B cell (primary cell): Measurements from ENCODE around the gene BAHCC1. TPM values are rescaled to one million over a fixed set of nuclear protein-coding genes. Genes with fewer than 3 reads are reported as not detected.

Source experiments
- ATAC-seq: fragments of 200-7000 bp; cut with Tn5 transposase; one replicate; pipeline ENCODE4 v1.10.0; 2021; ENCODE audit warnings: low read depth, mild to moderate bottlenecking, moderate number of reproducible peaks, moderate library complexity
- CTCF ChIA-PET: fragments of 350-600 bp; sonication (Branson Sonifier 250); formaldehyde crosslinking; loops from one replicate; lab custom pipeline; 2021; ENCODE audit warnings: antibody characterized with exemption, inconsistent platforms; lab: Charles Lee
- POLR2A ChIA-PET: fragments of 350-600 bp; sonication (Branson Sonifier 250); formaldehyde crosslinking; loops from one replicate; lab custom pipeline; 2021; ENCODE audit warnings: antibody characterized with exemption; lab: Charles Lee
- DNase-seq: peaks from one replicate; pipeline ENCODE4 v3.0.0; 2013
- H2AFZ ChIP-seq: 2 replicates; pipeline ENCODE4 v1.6.1; 2012; ENCODE audit warnings: mild to moderate bottlenecking, low read depth, low read length; ENCODE audit not compliant: insufficient read depth, poor library complexity, severe bottlenecking
- H3K27ac ChIP-seq, 2 donors: 1 replicate in 1 of 2; 2 replicates in 1 of 2; pipeline ENCODE4 v1.5.1; 2012 to 2013; ENCODE audit warnings: low read length in 2 of 2, mild to moderate bottlenecking in 2 of 2, moderate library complexity in 1 of 2
- H3K27me3 ChIP-seq, 4 experiments: fragments of 200-600 bp in 1 of 4; sonication (generic) in 1 of 4; replicated peaks in 1 of 4; 1 replicate in 2 of 4; 2 replicates in 2 of 4; pipeline versions ENCODE4 v1.6.1 to v1.7.0; 2013 to 2016; ENCODE audit warnings: low read length in 3 of 4, mild to moderate bottlenecking in 2 of 4, mixed read lengths in 1 of 4, moderate library complexity in 1 of 4; ENCODE audit not compliant: insufficient read depth in 4 of 4, control insufficient read depth in 3 of 4; ENCODE audit errors: control extremely low read depth in 1 of 4
- H3K36me3 ChIP-seq, 2 experiments: replicated peaks in 1 of 2; 1 replicate in 1 of 2; 2 replicates in 1 of 2; pipeline versions ENCODE4 v1.6.1 to v1.7.1; 2013; ENCODE audit warnings: low read length in 1 of 2; ENCODE audit not compliant: insufficient read depth in 2 of 2, control insufficient read depth in 1 of 2; ENCODE audit errors: control extremely low read depth in 1 of 2, extremely low read depth in 1 of 2
- H3K4me1 ChIP-seq, 2 donors: fragments of 200-600 bp in 1 of 2; sonication (generic) in 1 of 2; 1 replicate in 1 of 2; 2 replicates in 1 of 2; pipeline versions ENCODE4 v1.5.1 to v1.6.1; 2013 to 2017; ENCODE audit warnings: low read length in 2 of 2; ENCODE audit not compliant: control insufficient read depth in 2 of 2, insufficient read depth in 2 of 2
- H3K4me2 ChIP-seq: replicated peaks from 2 replicates; pipeline ENCODE3; 2012; ENCODE audit warnings: mild to moderate bottlenecking, low read depth, low read length; ENCODE audit not compliant: poor library complexity, severe bottlenecking
- H3K4me3 ChIP-seq, 5 experiments: fragments of 200-600 bp in 1 of 5; sonication (generic) in 1 of 5; 1 replicate in 3 of 5; 2 replicates in 2 of 5; pipeline versions ENCODE4 v1.5.1 to v1.7.0; 2011 to 2016; ENCODE audit warnings: low read length in 4 of 5, mild to moderate bottlenecking in 4 of 5, low read depth in 2 of 5, control low read depth in 1 of 5, moderate library complexity in 1 of 5; ENCODE audit not compliant: insufficient read depth in 1 of 5; ENCODE audit errors: control extremely low read depth in 1 of 5, extremely low read depth in 1 of 5
- H3K79me2 ChIP-seq: fragments of 200-600 bp; sonication (generic); one replicate; pipeline ENCODE4 v1.6.0; 2016; ENCODE audit warnings: low read length; ENCODE audit not compliant: control insufficient read depth, insufficient read depth
- H3K9ac ChIP-seq: fragments of 200-600 bp; sonication (generic); 2 replicates; pipeline ENCODE4 v1.6.1; 2017; ENCODE audit warnings: mild to moderate bottlenecking, low read length, moderate library complexity
- H3K9me3 ChIP-seq, 3 donors: one replicate each; pipeline versions ENCODE4 v1.6.1 to v1.7.1; 2013; ENCODE audit warnings: low read length in 2 of 3; ENCODE audit not compliant: control insufficient read depth in 2 of 3, insufficient read depth in 1 of 3; ENCODE audit errors: control extremely low read depth in 1 of 3
- H4K20me1 ChIP-seq: 2 replicates; pipeline ENCODE4 v1.6.0; 2012; ENCODE audit warnings: mild to moderate bottlenecking, low read length; ENCODE audit not compliant: insufficient read depth, control insufficient read depth, poor library complexity, severe bottlenecking
- H3K27ac Mint-ChIP-seq: one replicate; pipeline ENCODE4 v1.8.0; 2021; ENCODE audit warnings: mixed read lengths
- H3K27me3 Mint-ChIP-seq: one replicate; pipeline ENCODE4 v1.8.0; 2021; ENCODE audit warnings: mixed read lengths
- H3K4me1 Mint-ChIP-seq: one replicate; pipeline ENCODE4 v1.8.0; 2021; ENCODE audit warnings: mixed read lengths
- H3K4me3 Mint-ChIP-seq: one replicate; pipeline ENCODE4 v1.8.0; 2021; ENCODE audit warnings: mixed read lengths
- H3K9me3 Mint-ChIP-seq: one replicate; pipeline ENCODE4 v1.8.0; 2022; ENCODE audit warnings: mixed read lengths; ENCODE audit not compliant: insufficient read depth
- EZH2 ChIP-seq: IDR thresholded peaks from 2 replicates; pipeline ENCODE4 v1.6.1; 2012; ENCODE audit warnings: borderline replicate concordance, low read depth, mild to moderate bottlenecking, moderate library complexity, low read length; ENCODE audit not compliant: insufficient read depth, poor library complexity, severe bottlenecking
- WGBS: methylation state at CpG from one replicate; pipeline ENCODE4 v1.1.5; 2013; ENCODE audit warnings: missing lambda C conversion rate; ENCODE audit not compliant: insufficient coverage; 5-methylcytosine and 5-hydroxymethylcytosine counted together
- intact Hi-C: fragments of 100-400 bp; cut with micrococcal nuclease; formaldehyde crosslinking; loops from one replicate; pipeline ENCODE4 v1.10.0; 2022
- polyA plus RNA-seq: library from polyadenylated mRNA; depleted of rRNA; stranded (reverse); fragments of >200 nt; gene quantifications from 2 replicates; pipeline ENCODE4 v1.2.3, GENCODE V29; 2012
- total RNA-seq, 2 donors: library from RNA; stranded (reverse); fragments of 120-200 nt in 1 of 2; gene quantifications; 1 replicate in 1 of 2; 2 replicates in 1 of 2; pipeline versions ENCODE4 v1.2.3 to v1.2.4, GENCODE V29; 2013 to 2022
- TF ChIP-seq, protein P1 (sequence below): fragments of 200-600 bp; IDR thresholded peaks from one replicate; pipeline ENCODE4 v1.8.0; 2022; ENCODE audit warnings: antibody characterized with exemption, mild to moderate bottlenecking

BAHCC1 gene
- total and polyA plus RNA-seq, 2 donors (not counting 1 experiment from before 2014, with no cell fraction given): 0.12 to 0.48 TPM

DNA sequence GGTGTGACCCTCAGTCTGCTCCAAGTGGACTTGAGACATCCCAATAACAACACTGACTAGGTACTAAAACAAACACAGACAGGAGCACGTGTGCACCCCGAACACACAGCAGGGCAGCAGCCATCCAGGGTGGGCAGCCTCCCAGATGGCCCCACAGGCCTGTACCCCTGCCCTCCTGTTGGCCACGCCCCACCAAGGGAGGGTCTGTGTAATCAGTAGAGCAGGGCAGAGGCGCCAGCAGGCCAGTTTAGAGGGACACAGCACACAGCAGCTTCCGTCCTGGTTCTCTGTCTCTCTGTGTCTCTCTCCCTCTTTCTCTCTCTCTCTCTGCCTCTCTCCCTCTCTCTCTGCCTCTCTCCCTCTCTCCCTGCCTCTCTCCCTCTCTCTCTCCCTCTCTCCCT is 95.9 kb downstream of the BAHCC1 start:
- ATAC-seq: no peak
- POLR2A ChIA-PET: no interaction called here
- WGBS: 50% methylated on average over 5 of the region's 5 CpGs
- peaks cover 0 to 12% (median 4%) of the 10 kb centered on the region in 4 experiments for H3K27me3 ChIP-seq
- peaks cover 0 to 4% (median 0%) of the 10 kb centered on the region in 3 donors for H3K9me3 ChIP-seq
- intact Hi-C loops: no loop called here
- no peak overlapping the region for H3K4me2 ChIP-seq
- H3K4me1 Mint-ChIP-seq: peaks cover 3% of the 10 kb centered on the region
- H2AFZ ChIP-seq: no peak overlapping the region
- TF ChIP-seq EZH2: no peak
- TF ChIP-seq, protein P1, sequence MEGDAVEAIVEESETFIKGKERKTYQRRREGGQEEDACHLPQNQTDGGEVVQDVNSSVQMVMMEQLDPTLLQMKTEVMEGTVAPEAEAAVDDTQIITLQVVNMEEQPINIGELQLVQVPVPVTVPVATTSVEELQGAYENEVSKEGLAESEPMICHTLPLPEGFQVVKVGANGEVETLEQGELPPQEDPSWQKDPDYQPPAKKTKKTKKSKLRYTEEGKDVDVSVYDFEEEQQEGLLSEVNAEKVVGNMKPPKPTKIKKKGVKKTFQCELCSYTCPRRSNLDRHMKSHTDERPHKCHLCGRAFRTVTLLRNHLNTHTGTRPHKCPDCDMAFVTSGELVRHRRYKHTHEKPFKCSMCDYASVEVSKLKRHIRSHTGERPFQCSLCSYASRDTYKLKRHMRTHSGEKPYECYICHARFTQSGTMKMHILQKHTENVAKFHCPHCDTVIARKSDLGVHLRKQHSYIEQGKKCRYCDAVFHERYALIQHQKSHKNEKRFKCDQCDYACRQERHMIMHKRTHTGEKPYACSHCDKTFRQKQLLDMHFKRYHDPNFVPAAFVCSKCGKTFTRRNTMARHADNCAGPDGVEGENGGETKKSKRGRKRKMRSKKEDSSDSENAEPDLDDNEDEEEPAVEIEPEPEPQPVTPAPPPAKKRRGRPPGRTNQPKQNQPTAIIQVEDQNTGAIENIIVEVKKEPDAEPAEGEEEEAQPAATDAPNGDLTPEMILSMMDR: no peak
- peaks cover 18% of the 10 kb centered on the region for H3K27me3 Mint-ChIP-seq
- no peak overlapping the region for H3K4me3 ChIP-seq
- no peaks in the 10 kb centered on the region for H3K36me3 ChIP-seq
- H4K20me1 ChIP-seq: no peaks in the 10 kb centered on the region
- H3K27ac ChIP-seq: no peak overlapping the region
- peaks cover 9 to 13% of the 10 kb centered on the region in 2 donors for H3K4me1 ChIP-seq
- no peaks in the 10 kb centered on the region for H3K79me2 ChIP-seq
- H3K4me3 Mint-ChIP-seq: no peak overlapping the region
- CTCF ChIA-PET: no interaction called here
- H3K9me3 Mint-ChIP-seq: no peaks in the 10 kb centered on the region
- H3K27ac Mint-ChIP-seq: no peak overlapping the region
- no peak overlapping the region for H3K9ac ChIP-seq
- no peak for DNase-seq

DNA sequence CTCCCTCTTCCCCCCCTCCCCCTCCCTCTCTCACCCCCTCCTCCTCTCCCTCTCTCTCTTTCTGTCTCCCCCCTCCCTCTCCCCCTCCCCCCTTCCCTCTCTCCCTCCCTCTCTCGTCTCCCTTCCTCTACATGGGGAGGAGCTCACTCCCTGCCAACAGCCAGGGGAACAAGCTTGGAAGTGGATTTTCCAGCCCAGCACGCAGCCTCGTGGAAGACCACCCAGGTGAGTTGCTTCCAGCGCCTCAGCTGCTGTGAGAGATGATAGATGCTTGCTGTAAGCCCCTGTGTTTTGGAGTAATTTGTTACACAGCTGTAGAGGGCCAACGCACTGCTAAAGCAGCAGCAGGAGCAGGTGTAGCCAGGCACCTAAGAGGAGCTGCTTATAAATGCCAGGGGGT is 96.5 kb downstream of the BAHCC1 start:
- no peak overlapping the region for H3K4me3 Mint-ChIP-seq
- Histone ChIP-seq H4K20me1 (no peaks in the 10 kb centered on the region), H3K4me3 (no peak overlapping the region), H3K9ac (no peak overlapping the region), H2AFZ (no peak overlapping the region), H3K4me2 (no peak overlapping the region), H3K27ac (no peak overlapping the region), H3K36me3 (no peaks in the 10 kb centered on the region), H3K9me3 (peaks cover 0 to 4% (median 0%) of the 10 kb centered on the region in 3 donors), H3K79me2 (no peaks in the 10 kb centered on the region), H3K27me3 (peaks cover 0 to 12% (median 5%) of the 10 kb centered on the region in 4 experiments), H3K4me1 (peaks cover 9 to 13% of the 10 kb centered on the region in 2 donors)
- ChIA-PET POLR2A (no interaction called here), CTCF (interaction anchor here (0.5 kb wide), 1 partner anchor 111 kb away, joined by 3 read pairs; no protein-coding TSS in a partner anchor)
- ATAC-seq (no peak), DNase-seq (no peak)
- H3K4me1 Mint-ChIP-seq: no peaks in the 10 kb centered on the region
- H3K27ac Mint-ChIP-seq: no peak overlapping the region
- H3K27me3 Mint-ChIP-seq: peaks cover 16% of the 10 kb centered on the region
- no peaks in the 10 kb centered on the region for H3K9me3 Mint-ChIP-seq
- WGBS: 87% methylated on average over 4 of the region's 5 CpGs
- intact Hi-C loops: no loop called here
- TF ChIP-seq, protein P1: no peak
- TF ChIP-seq EZH2: no peak
